Islet precursor cell (in vitro differentiated cells): Measurements from ENCODE around the gene ARMC7.
"Not testable (repeated sequence)": the region's sequence is repeated elsewhere in the genome, so short reads cannot be mapped to it uniquely, and the experiment has no call there.

ENCODE experiments used
- DNase-seq: peaks from one replicate; pipeline ENCODE4 v3.0.0-alpha.2; 2018

ARMC7 gene

DNA sequence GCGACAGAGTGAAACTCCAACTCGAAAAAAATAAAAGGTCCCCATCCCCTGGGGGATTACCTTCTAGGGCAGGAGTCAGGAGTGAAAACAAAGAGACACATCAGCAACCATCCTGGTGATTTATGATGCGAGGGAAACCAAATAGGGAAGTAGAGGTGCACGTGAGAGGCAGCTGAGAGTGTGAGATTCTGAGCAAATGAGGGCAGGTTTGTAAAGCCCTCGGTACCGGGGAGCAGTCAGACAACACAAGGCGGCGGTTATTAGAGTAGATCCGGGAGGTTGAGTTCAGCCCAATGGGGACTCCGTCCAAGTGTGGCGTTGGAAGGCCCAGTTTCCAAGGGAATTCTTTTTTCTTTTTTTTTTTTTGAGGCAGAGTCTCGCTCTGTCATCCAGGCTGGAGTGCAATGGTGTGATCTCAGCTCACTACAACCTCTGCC is 7.4 kb upstream of the ARMC7 start:
- DNase-seq: peak; percentile 46

- peak; percentile 53 for DNase-seq
Observed at GRCh38 chr17:75103601-75104554, 5.9 kb upstream of the ARMC7 start.

GRCh38 chr17:75105126-75106080 is 4.4 kb upstream of the ARMC7 start:
- peak; percentile 86 for DNase-seq

GRCh38 chr17:75108193-75108592 is 1.6 kb upstream of the ARMC7 start:
- DNase-seq: peak; percentile 57

GRCh38 chr17:75109046-75109406 is 743 bp upstream of the ARMC7 start:
- DNase-seq: peak; percentile 63

GRCh38 chr17:75110234-75110937 is 617 bp downstream of the ARMC7 start:
- peak; percentile 69 for DNase-seq

- no peak for DNase-seq
Observed at GRCh38 chr17:75111777-75112335, 2.1 kb downstream of the ARMC7 start.

GRCh38 chr17:75113798-75114551 is 4.2 kb downstream of the ARMC7 start:
- DNase-seq: peak; percentile 96

- no peak for DNase-seq
Observed at GRCh38 chr17:75114552-75115314, 5.0 kb downstream of the ARMC7 start.

DNA sequence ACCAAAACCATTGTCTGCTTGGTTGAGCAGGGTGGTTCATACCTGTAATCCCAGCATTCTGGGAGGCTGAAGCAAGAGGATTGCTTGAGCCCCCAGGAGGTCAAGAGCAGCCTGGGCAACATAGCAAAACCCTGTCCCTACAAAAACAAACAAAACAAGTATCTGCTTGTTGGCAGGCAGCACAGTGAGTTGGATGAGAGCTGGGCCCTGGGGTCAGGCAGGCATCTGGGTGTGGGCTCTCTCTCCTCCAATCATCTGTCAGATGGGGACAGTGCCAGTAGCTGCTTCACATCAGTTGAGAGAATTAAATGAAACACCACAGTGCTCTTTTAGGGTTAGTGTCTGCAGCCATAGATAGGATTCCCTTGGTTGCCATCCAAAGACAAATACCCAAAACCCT is 5.8 kb downstream of the ARMC7 start:
- no peak for DNase-seq

DNA sequence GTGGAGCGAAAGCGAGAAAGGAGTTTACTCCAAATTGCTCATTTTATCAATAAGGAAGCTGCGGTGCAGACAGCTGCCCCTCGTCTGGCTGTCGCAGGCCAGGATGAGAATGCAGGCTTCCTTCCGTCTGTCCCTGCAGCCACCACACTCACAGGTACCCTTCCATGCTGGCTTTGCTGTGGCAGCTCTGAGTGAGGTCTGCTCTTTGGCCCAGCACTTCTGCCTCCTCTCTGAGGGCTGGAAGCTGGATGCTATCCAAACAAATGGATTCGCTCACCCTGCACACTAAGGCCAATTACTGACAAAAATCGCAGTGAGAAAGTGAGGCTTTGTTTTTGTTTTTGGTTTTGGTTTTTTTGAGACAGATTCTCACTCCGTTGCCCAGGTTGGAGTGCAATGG is 7.0 kb downstream of the ARMC7 start:
- no peak for DNase-seq

GRCh38 chr17:75118307-75118706 is 8.5 kb downstream of the ARMC7 start:
- no peak for DNase-seq

DNA sequence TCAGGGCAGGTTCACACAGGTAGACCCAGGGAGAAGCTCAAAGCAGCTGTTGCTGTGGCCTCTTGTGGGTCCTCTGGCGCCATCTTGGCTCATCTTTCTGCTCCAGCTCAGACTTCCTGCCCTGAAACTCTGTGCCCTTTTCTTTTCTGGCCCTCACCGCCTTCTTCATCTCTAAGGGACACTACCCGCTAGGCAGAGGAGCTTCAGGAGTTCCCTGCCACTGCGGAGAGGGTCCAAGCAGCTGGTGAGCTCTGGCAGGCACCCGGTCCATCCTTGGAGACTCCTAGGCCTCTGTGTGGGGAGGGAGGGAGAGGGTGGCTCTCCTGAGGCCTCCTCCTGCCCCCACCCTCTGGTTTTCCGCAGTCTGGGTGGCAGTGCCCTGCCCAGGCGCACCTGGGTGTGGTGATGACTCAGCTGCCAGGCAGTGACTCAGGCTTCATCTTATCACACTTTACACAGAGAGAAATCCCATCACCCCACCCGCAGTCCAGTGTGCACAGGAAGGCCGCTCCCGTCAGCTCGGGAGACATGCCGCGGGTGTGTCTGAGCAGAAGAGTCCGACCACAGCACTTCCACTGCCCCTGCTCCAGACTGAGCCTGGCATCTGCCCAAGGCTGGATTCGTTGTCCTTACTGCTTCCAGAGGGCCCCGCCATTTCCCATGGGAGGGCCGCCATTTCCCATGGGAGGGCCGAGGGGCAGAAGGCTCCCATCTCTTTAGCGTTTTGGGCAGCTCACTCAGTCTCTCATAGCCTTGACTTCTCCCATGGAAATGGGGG is 14.5 kb downstream of the ARMC7 start:
- DNase-seq: peak; percentile 67

DNA sequence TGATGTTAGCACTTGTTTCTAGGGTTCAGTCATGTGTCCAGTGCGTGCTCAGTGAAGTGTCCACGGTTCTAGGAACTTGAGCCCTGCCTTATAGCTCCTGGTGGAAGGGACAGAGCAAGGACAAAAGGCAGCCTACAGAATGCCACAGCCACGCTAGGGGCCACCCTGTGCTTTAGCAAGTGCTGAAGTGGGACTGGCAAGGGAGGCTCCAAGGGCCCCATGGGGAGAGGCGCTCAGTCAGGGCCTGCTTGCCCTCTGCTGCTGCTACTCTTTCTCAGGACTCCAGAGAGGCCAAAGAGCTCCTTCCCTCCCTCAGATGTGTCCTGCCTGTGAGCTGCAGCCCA is 15.0 kb downstream of the ARMC7 start:
- DNase-seq: no peak

GRCh38 chr17:75125984-75126383 is 16.2 kb downstream of the ARMC7 start:
- peak; percentile 63 for DNase-seq

- no peak for DNase-seq
Observed at GRCh38 chr17:75126954-75127353, 17.2 kb downstream of the ARMC7 start.

DNA sequence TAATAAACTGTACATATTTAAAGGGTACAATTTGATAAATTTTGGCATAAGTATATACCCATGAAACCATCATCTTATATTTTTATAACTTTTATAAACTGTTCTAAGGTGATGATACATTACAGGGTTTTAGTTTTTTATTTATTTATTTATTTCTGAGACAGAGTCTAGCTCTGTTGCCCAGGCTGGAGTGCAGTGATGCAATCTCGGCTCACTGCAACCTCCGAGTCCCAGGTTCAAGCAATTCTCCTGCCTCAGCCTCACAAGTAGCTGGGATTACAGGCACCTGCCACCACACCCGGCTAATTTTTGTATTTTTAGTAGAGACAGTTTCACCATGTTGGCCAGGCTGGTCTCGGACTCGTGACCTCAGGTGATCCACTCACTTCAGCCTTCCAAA is 18.2 kb downstream of the ARMC7 start:
- DNase-seq: not testable (repeated sequence)

GRCh38 chr17:75128694-75129505 is 19.1 kb downstream of the ARMC7 start:
- no peak for DNase-seq

GRCh38 chr17:75129576-75129975 is 19.8 kb downstream of the ARMC7 start:
- DNase-seq: no peak
